ENCODE measurements around the gene HOXC6. TPM values are rescaled to one million over a fixed set of nuclear protein-coding genes. Genes with fewer than 3 reads are reported as not detected.

Gene HOXC6
- total RNA-seq, 1 experiment from 2014 or later: not detected

GRCh38 chr12:54051874-54052437, 23.7 kb downstream of the HOXC6 start (continued):
- TF ChIP-seq CTCF (IDR thresholded peaks at IDR 0.05): no peak

- H3K27ac Mint-ChIP-seq: no peak overlapping the region
- DNase-seq (ENCODE audit: low spot score): no peak
- peaks cover 58% of the 10 kb centered on the region for H3K4me1 Mint-ChIP-seq
- no peak for ATAC-seq
- peak overlapping the region; percentile 64 for H3K4me3 Mint-ChIP-seq
- H3K27me3 Mint-ChIP-seq (ENCODE audit: low read depth): peaks cover 100% of the 10 kb centered on the region
- ChIA-PET CTCF (interaction anchor here (0.6 to 3.0 kb wide), 13 partner anchors 9 to 295 kb away, joined by 3 to 24 read pairs (median 6); partner anchors contain the start of genes HOXC5 and SMUG1), POLR2A (interaction anchor here (0.7 to 1.1 kb wide), 2 partner anchors 23 to 60 kb away, joined by 3 to 6 read pairs; no protein-coding TSS in a partner anchor)
- no peaks in the 10 kb centered on the region for H3K9me3 Mint-ChIP-seq
- no peaks in the 10 kb centered on the region for H3K36me3 Mint-ChIP-seq
- TF ChIP-seq JAZF1 (CRISPR knock-in tag; IDR thresholded peaks at IDR 0.05): no peak
- TF ChIP-seq CTCF (IDR thresholded peaks at IDR 0.05): no peak
- no peak for TF ChIP-seq NFYB (CRISPR knock-in tag; conservative IDR thresholded peaks at IDR 0.05; ENCODE audit: low read depth)
- no peak for TF ChIP-seq E2F1 (CRISPR knock-in tag; IDR thresholded peaks at IDR 0.05)
- no peak for TF ChIP-seq TCF7 (CRISPR knock-in tag; IDR thresholded peaks at IDR 0.05; ENCODE audit: low read depth)
- TF ChIP-seq ZNF532 (CRISPR knock-in tag; IDR thresholded peaks at IDR 0.05; ENCODE audit: borderline replicate concordance): no peak
- TF ChIP-seq STAT6 (CRISPR knock-in tag; conservative IDR thresholded peaks at IDR 0.05; ENCODE audit: low read depth): no peak
- no peak for TF ChIP-seq NFE2L1 (CRISPR knock-in tag; IDR thresholded peaks at IDR 0.05)
- TF ChIP-seq MYBL2 (CRISPR knock-in tag; IDR thresholded peaks at IDR 0.05): no peak
- no peak for TF ChIP-seq SMAD3 (CRISPR knock-in tag; IDR thresholded peaks at IDR 0.05; ENCODE audit: borderline replicate concordance)
- no peak for TF ChIP-seq PREB (CRISPR knock-in tag; IDR thresholded peaks at IDR 0.05; ENCODE audit: borderline replicate concordance)
- no peak for TF ChIP-seq MAX (CRISPR knock-in tag; IDR thresholded peaks at IDR 0.05)
- no peak for TF ChIP-seq ARID4B (CRISPR knock-in tag; IDR thresholded peaks at IDR 0.05; ENCODE audit: borderline replicate concordance)
These were observed 24.3 kb downstream of the HOXC6 start for GRCh38 chr12:54052438-54053002.

Data from WTC11 (cell line).